Measurements from ENCODE around the gene COL27A1.

Gene COL27A1

DNA sequence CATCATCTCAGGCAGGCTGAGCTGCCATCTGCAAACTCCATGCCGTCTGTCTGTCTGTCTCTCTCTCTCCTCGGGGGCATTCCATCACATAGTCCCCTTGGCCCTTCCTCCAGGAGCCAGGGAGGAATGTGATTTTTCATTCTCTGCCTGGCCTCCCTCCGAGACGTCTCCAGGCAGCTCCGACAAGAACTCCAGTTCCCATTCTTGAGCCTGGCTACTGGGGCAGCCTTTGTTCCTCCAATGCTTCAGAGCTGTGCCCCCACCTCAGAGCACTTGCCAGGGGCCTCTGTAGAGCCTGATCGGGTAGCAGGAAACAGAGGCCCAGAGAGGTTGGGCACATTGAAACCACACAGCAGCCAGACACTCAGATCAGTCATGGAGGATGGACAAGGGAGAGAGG lies 74.0 kb downstream of the COL27A1 start:
- DNase-seq: no peak

DNA sequence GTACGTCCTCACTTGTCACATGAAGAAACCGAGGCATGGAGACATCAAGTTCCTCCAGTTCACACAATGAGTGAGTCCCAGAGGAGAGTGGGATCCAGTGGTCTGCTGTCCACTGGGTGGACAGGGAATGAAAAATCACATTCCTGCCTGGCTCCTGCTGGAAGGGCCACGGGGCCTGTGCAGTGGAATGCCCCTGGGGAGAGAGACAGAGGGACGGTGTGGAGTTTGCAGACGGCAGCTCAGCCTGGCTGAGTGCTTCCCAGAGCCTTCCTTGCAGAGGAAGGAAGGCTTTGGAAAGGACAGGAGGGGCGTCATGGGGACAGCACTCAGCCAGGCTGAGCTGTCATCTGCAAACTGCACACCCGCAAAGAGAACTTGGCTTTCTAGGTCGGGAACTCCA lies 74.7 kb downstream of the COL27A1 start:
- no peak for DNase-seq

DNA sequence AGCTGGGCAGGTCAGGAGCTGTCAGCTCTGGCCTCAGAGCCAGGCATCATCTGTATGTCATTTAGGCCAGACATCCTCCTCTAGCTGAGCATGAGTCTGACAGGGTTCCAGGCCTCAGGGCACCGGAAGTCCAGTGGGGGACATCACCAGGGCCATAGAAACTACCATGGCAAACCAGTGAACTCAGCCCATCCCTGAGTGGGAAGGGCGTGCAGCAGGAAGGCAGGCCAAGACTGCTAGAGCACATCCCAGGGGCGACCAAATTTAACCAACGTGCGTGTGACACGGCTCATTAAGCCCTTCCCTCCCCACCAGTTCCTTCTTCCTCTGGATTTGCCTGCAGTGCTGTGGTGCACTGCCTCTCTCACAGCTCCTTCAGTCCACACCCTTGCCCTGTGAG lies 75.9 kb downstream of the COL27A1 start:
- no peak for DNase-seq

DNA sequence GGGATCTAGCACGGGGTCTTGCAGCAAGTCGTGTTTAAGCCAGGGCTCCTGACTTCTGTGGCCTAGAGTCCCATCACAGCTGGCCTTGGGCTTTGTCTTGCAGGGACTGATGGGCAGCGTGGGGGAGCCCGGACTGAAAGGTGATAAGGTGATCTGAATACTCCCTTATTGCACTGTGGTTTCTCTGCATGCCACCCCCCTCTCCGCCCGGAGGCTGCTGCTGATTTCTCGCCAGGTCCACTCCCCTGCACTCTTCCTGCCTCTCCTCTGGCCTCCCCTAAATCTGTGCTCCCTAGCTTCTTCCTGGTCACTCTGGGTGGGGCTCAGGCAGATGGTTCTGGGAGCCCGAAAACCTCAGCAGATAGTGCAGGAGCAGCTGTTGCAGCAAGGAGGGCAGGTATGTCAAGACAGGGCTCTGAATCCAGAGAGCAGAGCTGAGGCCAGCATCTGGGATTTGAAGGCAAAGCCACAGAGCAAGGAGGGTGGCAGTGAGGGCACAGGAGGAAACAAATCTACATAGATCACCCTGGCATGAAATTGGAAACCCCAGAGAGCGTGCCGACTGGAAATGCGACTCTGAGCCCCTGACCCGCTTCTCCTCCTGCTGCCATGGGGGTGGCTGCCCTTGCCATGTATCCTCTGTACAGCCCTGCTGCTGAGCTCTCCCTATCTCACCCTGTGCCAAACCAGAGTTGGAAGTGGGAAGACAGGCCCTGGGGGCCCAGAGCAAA lies 76.5 kb downstream of the COL27A1 start:
- DNase-seq: no peak

- no peak for DNase-seq
These were observed 78.3 kb downstream of the COL27A1 start for GRCh38 chr9:114233491-114234185.

DNA sequence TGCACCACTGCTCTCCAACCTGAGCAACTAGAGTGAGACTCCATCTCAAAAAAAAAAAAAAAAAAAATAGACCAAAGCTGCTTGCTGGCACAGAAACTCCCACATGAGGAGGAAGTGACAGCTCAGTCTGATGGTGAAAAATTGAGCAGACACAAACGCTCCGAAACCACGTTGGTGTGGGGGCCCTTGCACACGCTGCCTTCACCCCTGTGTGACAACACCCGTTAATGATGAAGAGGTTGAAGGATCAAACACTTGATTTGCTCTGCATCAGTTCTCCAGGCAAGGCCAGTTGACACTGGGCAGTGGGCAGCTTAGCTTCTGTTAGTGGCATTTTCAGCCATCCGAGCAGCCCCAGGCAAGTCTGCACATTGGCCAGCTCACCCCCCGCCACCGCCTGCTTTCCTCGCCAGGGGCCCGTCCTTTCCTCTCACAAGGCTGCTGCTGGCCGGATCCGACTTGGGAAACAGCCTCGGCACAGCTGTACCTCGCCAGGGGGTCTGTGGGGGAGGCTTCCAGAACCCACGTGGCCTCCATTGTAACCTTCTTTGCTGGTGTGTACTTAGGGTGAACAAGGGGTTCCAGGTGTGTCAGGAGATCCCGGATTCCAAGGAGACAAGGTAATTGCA lies 79.8 kb downstream of the COL27A1 start:
- no peak for DNase-seq

- no peak for DNase-seq
These were observed 81.2 kb downstream of the COL27A1 start for GRCh38 chr9:114236391-114237138.

- DNase-seq: no peak
These were observed 81.9 kb downstream of the COL27A1 start for GRCh38 chr9:114237247-114237646.

- no peak for DNase-seq
These were observed 82.4 kb downstream of the COL27A1 start for GRCh38 chr9:114237781-114238180.

GRCh38 chr9:114238472-114238871 lies 83.1 kb downstream of the COL27A1 start:
- no peak for DNase-seq

GRCh38 chr9:114238891-114239875 lies 83.8 kb downstream of the COL27A1 start:
- no peak for DNase-seq

- no peak for DNase-seq
These were observed 84.9 kb downstream of the COL27A1 start for GRCh38 chr9:114240216-114240615.

GRCh38 chr9:114240647-114241558 lies 85.6 kb downstream of the COL27A1 start:
- no peak for DNase-seq

DNA sequence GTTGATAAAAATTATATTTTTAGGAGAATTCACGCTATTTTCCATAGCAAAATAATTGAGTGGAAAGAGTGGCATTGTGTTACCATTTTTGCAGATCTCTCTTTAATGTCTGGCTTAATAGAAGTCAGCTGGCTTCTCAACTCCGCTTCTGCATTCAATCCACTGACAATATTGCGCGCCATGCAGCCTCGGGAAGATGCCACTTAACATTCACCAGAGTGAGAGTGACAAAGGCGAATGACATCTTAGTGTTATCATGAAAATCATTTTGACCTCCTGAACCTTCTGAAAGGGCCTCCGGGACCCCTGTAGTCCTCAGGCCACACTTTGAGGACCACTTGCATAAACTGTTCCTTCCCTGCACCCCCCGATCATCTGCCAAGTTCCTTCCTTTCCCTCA lies 87.5 kb downstream of the COL27A1 start:
- DNase-seq: no peak

GRCh38 chr9:114243240-114243639 lies 87.9 kb downstream of the COL27A1 start:
- DNase-seq: no peak

GRCh38 chr9:114244570-114244969 lies 89.2 kb downstream of the COL27A1 start:
- no peak for DNase-seq

- no peak for DNase-seq
These were observed 91.2 kb downstream of the COL27A1 start for GRCh38 chr9:114246558-114246957.

DNA sequence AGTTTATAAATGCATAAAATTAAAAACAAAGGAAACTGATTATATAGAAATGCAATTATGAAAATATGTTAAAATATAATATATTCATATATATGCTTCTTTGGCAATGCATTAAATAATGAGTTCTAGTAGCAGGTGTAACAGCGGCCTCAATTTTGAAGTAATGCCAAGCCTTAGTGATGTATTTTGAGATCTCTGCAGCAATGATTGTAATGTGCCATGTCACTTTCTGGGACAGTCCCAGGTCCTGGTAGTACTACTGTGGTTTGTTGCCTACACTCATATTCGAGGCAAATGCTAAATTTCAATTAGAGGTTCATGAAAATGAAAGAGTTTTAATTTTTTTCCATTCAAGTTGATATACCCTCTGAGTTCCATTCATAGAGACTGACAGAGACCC lies 91.7 kb downstream of the COL27A1 start:
- no peak for DNase-seq

DNA sequence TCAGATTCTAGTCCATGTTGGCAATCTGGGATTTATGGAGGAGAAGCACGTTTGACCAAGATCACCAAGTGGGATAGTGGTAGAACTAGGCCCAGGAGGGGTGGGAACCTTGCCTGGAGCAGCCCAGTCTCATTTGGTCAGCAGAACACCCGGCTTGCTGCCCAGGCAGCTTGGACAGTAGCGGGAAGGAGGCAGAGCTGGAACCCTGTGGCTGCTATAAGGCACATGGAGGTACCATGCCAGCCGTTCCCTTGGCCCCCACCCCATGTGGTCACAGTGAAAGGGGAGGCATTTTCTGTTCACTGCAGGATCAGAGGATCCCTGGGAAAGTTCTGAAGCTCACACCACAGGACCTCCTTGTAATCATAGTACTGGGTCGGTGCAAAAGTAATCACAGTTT lies 92.2 kb downstream of the COL27A1 start:
- no peak for DNase-seq

- DNase-seq: no peak
These were observed 93.0 kb downstream of the COL27A1 start for GRCh38 chr9:114248299-114248707.
